Measurements from ENCODE around the gene BPIFA2.

GRCh38 chr20:33199026-33199425, 31.1 kb downstream of the BPIFA2 start:
- no peak for TF ChIP-seq CTCF (optimal IDR thresholded peaks at IDR 0.05 in 1 of 3, IDR thresholded peaks at IDR 0.05 in 1 of 3, conservative IDR thresholded peaks at IDR 0.05 in 1 of 3; ENCODE audit: extremely low read depth in 1 of 3, insufficient read depth in 2 of 3, low read length in 3 of 3)
- TF ChIP-seq EZH2 (IDR thresholded peaks at IDR 0.05; ENCODE audit: low read length) = no peak
